GM11168 (cell line): Measurements from ENCODE around the gene ITPRID2.

Source experiments
- in situ Hi-C: fragments of 300-500 bp; cut with MboI; formaldehyde crosslinking; loops from one replicate; pipeline ENCODE4 v1.12.0; 2022; ENCODE audit warnings: low sequenced_read_pairs; ENCODE audit not compliant: unreplicated experiment

ITPRID2 gene

DNA sequence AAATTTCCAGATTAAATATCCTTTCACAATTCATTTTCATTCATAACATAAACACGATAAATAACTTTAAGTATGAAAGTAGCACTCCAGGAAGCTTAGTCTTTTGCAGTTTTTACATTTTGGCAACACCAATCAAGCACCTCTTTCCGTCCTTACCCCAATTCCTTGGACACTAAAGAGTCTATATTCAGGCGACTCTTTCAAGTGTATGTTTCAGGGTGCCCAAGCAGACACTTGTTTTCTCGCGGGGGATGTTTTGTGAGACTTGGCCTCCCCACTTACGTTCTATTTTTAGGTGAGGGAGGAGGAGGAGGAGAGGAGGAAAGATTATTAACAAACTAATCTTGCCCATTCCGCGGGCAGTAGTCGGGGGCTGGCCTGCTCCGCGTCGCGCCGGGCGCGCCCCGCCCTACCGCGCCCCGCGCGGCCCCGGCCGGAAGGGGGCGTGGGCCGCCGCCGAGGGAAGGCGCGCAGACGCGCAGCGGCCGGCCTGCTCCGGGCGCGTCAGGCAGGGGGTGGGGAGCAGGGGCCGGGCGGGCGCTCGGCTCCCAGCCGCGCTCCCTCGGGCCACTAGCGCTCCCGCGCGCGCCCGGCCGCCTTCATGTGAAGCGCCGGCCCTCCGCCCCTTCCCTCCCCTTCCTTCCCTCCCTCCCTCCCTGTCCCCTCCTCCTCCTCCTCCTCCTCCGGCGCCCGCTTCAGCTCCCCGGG is at the start of gene ITPRID2:
TSS of gene ITPRID2 (plus strand) at position 473 of the 708 bp plus-strand sequence. CDS start 337 bp downstream, outside the sequence.
- in situ Hi-C loops: no loop called here

DNA sequence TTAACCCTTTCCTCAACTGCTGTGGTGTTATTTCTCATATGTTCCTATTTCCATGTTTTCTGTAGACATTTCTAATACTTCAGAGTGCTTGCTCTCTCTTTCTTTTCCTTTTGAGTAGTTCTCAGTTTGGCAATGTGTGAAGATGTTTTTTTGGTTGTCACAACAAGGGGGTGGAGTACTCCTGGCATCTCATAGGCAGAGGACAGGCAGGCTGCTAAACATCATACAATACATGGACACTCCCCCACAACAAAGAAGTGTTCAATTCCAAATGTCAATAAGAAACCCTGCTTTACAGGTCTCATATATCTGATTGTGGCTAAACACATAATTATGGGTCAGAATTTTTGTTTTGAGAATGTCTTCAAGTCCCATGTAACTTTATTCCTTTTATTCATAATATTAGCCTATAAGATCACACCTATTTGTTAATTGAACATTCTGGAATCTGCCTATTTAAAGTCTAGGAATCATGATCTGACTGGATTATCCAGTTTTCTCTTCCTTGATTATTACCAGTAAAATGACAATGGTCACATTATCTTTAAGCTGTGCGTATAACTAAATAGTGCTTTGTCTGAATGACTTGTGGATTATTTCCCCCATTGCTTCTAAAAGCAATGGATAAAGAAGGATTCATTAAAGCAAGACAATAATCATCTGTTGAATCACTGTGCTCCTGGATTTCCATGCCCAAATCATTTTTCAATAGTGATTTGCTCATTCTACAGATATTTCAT is 46.8 kb upstream of the ITPRID2 start:
- in situ Hi-C loops: no loop called here

DNA sequence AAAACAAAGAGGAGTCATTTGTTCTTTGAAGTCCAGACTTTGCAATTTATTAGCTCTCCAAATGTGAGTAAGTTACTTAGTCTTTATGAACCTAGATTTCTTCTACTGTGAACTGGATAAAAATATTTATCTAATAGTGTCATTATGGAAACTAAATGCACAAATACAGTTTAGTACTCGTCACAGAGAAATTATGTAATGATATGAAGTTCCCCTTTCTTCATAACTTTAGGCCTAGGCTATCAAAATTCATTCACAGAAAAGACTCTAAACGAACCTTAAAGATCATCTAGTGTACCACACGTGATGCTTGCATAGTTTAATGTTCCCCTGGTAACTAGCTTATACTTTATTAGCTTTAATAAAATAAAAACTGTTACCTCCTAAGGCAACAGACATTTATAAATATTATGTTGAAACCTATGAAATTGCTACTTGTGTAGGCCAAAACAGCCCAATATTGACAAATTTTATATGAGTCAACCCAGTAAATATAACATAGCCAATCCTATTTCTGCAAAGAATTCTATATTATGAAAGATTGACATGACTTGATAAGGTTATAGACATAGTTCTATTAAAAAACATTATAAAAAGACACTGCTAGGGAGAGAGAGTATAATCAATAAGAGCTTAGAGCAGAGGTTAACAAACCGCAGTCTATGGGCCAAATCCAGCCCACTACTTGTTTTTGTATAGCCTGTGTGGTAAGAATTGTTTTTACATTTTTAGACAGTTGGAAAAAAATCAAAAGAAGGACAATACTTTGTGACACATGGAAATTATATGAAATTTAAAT is 44.9 kb upstream of the ITPRID2 start:
- in situ Hi-C loops: no loop called here

DNA sequence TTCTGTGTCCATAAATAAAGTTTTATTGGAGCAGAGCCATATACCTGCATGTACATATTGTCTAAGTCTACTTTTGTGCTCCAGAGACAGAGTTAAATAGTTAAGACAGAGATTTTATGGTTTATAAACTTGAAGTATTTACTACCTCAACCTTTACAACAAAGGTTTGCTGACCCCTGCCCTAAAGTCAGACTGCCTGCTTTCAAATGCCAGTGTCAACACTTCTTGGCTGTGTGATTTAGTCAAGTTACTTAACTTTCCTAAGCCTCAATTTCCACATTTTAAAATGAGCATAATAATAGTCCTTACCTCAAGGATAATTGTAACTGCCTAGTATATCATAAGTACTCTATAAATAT is 44.4 kb upstream of the ITPRID2 start:
- in situ Hi-C loops: no loop called here

DNA sequence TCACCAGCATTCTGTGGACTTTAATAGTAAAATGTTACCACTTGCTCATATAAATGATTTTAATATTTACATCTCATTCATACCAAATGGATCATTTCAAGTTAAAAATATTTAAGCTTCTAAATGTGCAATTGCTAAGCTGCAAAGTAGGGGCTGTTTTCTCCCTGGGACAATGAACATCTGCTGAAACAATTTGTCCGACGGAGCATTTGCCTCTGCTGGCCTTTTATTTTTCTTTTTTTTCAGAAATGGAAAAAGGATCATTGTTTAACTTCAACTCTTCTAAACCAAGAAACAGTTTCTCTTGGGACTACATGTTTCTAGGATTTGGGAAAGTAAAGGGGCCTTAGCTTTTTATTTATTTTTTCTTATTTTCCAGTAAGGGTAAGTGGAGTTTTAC is 43.8 kb upstream of the ITPRID2 start:
- in situ Hi-C loops: no loop called here

DNA sequence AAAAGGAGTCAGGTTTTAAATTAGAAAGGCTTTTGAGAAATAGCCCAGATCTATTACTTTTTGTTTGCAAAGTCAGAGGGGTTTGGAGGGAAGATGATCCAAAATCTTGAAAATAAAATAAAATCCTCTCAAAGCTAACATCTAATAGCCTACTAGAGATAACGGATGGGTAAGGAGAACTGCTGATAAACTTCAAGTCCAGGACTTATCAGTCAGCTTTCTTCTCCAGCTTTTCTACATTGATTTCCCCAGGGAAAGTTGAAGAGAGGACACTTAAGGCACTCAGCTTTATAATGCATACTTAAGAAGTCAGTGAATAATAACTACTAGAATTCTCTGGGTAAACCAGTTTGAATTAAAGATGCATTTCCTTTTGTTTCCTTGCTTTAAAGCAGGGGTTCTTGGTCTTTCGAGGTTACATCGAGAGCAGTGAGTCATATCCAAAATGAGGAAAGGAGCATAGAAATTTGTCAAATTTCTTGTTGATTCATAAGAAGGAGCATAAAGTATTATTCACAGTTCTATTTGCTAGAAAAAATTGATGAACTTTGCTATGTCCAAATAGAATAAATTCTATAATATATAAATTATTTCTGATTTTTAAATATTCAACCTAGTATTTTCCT is 43.2 kb upstream of the ITPRID2 start:
- in situ Hi-C loops: no loop called here

DNA sequence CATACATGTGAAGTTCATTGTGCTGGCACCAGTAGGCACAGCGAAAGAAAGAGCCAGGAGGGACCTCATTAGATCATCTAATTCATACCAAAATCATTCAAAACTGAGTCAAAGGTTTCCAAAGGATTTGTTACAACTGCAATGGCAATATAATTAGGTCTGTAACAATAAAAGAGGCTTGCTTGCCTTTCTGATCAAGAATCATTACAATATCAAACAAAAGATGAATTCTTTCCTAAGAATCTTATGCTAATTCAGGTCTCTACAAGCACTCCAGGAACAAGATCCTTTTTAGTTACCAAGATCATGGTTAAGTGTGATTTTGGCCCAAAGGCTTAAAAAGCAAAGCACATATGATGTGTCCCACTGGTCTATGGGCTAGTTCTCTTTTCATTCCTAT is 41.9 kb upstream of the ITPRID2 start:
- in situ Hi-C loops: no loop called here

DNA sequence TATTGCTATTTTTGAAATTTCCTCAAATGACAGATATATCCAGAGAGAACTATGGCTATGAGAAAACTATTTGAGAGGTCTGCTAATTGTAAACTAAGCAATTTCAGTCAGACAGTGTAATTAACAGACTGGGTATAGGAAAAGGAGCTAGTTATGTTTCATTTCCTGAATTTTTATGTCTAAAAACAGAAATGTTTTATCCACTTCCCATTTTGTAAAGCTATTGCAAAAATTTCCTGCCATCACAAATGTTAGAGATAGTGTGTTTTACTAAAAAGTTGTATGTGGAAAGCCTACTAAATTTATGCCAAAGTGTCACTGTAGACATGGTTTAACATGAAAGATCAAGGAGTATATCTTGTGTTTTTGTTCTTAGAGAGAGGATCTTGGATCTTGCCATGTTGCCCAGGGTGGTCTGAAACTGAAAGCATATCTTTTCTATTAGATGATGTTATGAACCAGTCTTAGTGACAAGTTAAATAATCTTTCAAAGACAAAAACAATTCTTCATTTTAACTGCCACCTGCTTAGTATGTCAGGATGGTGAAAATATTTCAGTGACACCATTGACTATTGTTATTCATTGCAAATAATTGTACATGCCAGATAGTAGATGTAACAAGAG is 40.5 kb upstream of the ITPRID2 start:
- in situ Hi-C loops: no loop called here

DNA sequence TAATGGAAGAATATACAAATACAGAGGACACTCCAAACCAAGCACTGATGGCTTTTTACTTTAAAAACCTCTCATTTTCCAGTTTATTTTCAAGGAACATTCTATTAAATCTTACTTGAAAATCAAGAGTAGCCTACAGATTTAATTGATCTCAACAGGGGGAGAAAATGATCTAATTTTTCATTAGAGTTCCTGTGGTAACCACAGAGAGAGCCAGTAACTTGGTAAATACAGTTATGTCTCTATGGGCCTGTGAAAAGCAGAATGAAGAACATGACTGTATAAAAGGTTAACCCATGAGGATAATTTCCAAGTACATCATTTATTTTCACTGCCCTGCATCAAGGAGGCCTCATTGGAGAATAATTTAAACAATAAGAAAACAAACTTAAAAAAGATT is 39.8 kb upstream of the ITPRID2 start:
- in situ Hi-C loops: no loop called here

DNA sequence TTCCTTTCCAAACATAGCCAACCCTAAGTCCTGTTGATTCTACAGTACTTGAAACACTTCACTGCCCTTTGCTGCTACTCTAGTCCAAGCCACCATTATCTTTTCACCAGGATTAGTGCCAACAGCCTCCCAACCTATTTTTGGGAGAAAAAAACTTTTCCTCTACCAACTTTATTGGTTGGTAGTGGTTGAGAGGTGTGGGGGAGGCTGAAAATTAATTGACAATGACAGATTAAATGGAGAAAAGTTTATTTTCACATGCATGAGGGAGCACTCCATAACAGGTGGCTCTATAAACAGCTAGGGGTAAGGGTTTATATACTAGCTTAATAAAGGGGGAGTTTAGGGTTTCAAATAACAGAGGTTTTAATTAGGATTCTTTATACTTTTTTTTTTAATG is 37.8 kb upstream of the ITPRID2 start:
- in situ Hi-C loops: no loop called here

DNA sequence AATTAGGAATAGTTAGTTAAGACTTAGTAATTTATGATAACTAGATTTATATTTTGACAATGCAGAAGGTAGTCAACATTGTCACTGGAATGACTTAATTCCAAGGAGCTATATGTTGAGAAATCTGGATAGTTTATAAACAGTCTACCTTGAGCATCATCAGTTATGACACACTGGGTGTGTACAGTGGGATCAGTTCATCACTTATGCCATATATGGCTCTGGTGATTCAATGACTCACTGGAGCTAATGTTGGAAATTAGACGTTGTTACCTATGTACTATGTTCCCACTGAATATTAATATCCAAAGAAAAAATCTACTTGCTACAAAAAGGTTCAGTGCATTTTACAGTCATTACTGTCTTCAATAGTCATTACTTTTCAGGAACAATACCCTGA is 34.0 kb upstream of the ITPRID2 start:
- in situ Hi-C loops: no loop called here

DNA sequence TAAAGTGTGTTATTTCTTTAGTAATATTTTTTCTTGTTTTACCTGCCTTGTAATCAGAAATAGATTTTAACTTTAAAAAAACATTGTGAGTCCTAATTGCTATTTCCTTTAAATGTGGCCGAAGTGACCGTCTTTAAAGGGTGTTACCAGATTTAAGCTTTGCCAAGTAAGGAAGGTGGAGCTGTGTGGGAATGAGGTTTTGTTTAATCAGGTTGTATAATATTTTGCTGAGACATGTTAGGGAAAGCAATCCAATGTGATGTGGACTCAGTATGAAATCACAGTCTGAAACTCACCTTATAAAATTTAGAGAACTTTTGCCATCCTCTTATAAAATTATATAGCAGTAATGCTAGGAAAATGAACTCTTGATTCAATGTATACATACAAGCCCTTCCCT is 32.9 kb upstream of the ITPRID2 start:
- in situ Hi-C loops: no loop called here

DNA sequence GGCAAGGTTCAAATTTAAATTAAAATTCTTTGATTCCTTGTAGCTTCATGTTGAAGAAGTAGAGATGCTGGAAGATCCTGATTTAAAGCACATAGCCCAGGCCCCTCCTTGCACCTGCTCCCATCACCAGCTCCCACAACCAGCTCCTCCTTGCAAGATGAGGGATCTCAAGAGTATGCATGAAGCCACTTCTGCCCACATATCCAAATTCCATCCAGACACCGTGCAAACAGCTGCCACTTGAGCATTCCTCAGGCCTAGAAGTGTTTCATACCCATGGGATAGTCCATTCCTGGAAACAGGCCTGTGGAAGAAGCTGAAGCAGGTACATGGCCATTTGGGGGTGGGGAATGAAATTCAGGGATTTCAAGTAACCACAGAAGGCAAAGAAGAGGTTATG is 32.4 kb upstream of the ITPRID2 start:
- in situ Hi-C loops: no loop called here

DNA sequence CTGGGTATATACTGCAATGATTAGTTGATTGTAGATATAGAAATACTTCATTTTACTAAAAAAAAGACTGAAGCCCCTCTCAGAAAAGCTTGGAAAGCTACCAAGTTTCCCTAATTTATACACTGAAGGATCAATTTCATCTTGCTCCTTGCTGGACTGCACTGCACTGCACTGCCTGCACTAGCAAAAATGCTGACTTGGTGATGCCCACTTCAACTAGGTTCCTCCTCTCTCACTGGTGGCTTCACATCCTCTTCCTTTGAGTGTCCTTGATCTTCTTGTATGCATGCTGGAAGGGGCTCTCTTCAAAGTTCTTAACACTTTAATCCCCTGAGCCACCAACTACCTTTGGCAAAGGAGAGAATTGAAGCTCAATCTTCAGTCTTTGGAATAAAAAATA is 31.7 kb upstream of the ITPRID2 start:
- in situ Hi-C loops: no loop called here

DNA sequence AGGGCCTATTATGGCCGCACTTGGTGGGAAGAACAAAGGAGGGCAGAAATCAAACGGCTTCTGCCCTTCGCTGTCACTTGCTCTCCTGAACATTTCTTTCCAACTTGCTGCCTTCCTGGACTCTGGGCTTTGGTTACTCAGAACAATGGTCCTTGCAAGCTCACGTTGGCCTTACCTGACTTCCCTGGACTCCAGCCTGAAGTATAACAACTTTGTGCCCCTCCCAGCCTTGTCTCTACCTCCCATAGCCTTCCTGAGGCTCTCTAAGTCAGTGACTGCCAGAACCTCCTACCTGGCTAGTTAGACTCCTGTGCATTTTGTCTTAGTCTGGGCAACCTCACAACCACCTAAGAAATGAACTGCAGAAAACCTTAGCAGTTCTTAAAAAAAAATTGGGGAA is 30.2 kb upstream of the ITPRID2 start:
- in situ Hi-C loops: no loop called here

DNA sequence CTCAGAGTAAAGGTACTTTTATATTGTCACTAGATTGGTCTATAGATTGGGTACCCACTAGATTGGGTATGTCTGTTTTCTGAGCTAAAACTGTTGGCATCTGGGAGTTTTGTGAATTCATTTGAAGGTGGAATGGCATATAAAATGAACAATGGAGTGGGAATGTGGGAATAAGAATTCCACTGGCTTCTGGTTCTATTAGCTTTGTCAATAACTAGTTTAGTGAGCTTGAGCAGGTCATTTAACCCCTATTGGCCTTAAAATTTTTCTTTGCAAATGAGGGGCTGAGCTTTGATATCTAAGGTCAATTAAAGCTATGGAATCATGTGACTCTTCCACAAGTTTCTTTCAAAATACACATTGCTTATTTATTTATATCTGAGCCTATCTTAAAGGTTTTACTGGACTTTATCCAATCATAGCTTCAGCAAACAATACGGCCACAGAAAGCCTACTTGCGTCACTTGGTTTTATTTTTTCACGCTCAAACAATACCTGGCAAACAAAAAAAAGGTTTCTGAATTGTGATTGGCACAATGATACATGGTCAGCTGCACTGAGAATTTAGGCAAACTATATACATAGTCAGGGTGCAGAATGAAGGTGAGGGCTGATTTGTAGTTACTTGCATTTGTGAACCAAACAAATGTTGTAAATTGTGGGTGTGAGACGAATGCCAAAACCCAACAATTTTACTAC is 28.8 kb upstream of the ITPRID2 start:
- in situ Hi-C loops: no loop called here

DNA sequence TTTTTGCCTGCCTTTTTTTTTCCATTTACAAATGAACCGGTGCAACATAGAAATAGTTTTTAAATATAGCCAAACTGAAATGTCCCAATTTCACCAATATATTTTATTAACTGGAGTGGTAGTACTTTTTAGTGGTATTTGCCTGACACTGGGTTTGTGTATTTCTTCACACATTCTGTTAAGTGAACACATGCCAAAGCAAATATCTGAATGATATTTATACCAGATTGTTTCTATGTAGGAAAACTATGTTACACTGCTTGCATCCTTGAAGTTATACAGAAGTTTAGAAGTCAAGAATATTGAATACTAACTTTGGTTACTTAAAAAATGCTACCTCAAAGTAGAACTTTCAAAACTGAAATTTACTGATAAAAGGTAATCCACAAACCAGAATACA is 19.4 kb upstream of the ITPRID2 start:
- in situ Hi-C loops: no loop called here

DNA sequence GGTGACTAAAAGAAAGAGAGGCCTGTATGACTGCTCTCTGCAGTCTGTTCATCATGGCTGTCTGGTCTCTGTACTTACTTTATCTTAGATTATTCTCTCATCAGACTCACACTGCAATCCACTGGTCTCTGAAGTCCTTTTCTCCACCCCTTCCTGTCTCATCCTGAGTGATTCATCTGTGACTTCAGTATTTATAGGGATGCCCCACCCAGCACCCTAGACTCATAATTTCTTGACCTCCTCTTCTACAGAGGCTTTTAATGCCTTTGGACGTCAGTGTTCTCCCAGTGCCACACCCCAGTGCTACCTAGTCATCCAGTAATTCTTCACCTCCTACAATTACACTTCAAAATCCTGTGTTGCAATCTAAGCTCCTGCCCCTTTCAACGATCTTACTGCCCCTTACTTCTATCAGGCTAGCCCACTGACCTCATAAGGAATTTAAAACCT is 14.9 kb upstream of the ITPRID2 start:
- in situ Hi-C loops: no loop called here

DNA sequence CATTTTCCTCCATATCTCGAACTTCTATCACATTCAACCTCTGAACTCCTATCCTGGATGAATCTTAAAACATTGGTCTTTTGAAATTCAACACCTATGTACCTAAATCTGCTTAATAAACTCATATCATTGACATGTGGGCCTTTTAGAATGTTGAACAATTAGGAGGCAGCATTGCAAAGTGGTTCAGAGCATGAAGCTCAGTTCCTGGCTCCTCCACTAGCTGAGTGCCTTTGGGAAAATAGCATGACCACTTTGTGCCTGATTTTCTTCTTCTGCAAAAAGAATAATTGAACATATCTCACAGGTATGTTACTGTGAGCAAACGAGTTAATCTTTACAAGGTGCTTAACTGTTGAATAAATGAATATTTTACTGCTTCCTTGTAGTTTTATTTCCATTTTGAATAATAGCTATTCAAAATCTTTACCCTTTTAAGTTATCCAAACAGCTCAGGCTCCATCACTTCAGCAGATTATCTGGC is 14.3 kb upstream of the ITPRID2 start:
- in situ Hi-C loops: no loop called here

DNA sequence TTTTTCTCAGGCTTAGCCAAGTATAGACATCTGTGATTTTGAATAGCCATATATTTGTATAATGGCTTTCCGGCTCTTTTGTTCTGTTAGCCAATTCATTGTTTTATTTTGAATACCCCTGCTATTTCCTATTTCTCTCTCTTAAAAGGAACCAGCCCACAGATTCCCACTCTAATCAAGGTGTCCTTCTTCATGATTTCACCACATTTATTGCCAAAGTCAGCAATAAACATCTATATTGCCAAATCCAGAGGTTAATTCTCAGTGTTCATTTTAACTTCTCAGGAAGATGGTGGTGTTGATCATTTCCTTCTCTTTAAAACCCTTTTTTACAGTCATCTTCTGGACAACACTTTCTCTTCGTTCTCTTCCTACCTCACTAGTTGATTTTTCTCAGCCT is 13.1 kb upstream of the ITPRID2 start:
- in situ Hi-C loops: no loop called here
